ENCODE results near the gene LRRC59. TPM values are rescaled to one million over a fixed set of nuclear protein-coding genes. Genes with fewer than 3 reads are reported as not detected.

The LRRC59 gene
- total RNA-seq, 1 experiment from 2014 or later, result 177 TPM

DNA sequence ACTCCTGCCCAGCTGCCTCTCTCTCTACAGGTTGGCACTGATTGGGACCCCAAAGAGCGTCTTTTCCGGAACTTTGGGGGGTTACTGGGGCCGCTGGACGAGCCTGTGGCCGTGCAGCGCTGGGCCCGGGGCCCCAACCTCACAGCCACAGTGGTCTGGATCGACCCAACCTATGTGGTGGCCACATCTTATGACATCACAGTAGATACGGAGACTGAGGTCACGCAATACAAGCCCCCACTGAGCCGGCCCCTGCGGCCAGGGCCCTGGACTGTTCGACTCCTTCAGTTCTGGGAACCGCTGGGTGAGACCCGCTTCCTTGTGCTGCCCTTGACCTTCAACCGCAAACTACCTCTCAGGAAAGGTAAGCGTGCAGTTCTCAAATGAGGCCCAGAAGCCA, 39.1 kb downstream of the LRRC59 start:
- intact Hi-C loops (cut with micrococcal nuclease; ENCODE audit: unreplicated experiment), result no loop called here
- Histone ChIP-seq H3K27me3 (replicated peaks; ENCODE audit: insufficient read depth, low read depth, low read length, poor library complexity) (no peaks in the 10 kb centered on the region), H3K36me3 (ENCODE audit: insufficient read depth, low read length, poor library complexity, severe bottlenecking) (peaks cover 39% of the 10 kb centered on the region), H3K4me1 (ENCODE audit: insufficient read depth, low read length, poor library complexity, severe bottlenecking) (no peaks in the 10 kb centered on the region), H3K9me3 (ENCODE audit: low read depth, low read length, poor library complexity, severe bottlenecking) (no peaks in the 10 kb centered on the region), H3K27ac (ENCODE audit: low read depth, low read length, poor library complexity, severe bottlenecking) (no peak overlapping the region), H3K4me3 (ENCODE audit: low read depth, low read length, poor library complexity, severe bottlenecking) (no peak overlapping the region)
- no peak for TF ChIP-seq EZH2 (IDR thresholded peaks at IDR 0.05; ENCODE audit: borderline replicate concordance, low read depth, low read length, poor library complexity, severe bottlenecking)
- TF ChIP-seq, protein P1, sequence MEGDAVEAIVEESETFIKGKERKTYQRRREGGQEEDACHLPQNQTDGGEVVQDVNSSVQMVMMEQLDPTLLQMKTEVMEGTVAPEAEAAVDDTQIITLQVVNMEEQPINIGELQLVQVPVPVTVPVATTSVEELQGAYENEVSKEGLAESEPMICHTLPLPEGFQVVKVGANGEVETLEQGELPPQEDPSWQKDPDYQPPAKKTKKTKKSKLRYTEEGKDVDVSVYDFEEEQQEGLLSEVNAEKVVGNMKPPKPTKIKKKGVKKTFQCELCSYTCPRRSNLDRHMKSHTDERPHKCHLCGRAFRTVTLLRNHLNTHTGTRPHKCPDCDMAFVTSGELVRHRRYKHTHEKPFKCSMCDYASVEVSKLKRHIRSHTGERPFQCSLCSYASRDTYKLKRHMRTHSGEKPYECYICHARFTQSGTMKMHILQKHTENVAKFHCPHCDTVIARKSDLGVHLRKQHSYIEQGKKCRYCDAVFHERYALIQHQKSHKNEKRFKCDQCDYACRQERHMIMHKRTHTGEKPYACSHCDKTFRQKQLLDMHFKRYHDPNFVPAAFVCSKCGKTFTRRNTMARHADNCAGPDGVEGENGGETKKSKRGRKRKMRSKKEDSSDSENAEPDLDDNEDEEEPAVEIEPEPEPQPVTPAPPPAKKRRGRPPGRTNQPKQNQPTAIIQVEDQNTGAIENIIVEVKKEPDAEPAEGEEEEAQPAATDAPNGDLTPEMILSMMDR (conservative IDR thresholded peaks at IDR 0.05; ENCODE audit: low read depth, low read length), result no peak
- CTCF ChIA-PET, result no interaction called here
- no peak for DNase-seq (ENCODE audit: low spot score)
- BruUV-seq (replicated peaks), result no TSS peak
- POLR2A ChIA-PET (ENCODE audit: low non-redundant PET), result no interaction called here

DNA sequence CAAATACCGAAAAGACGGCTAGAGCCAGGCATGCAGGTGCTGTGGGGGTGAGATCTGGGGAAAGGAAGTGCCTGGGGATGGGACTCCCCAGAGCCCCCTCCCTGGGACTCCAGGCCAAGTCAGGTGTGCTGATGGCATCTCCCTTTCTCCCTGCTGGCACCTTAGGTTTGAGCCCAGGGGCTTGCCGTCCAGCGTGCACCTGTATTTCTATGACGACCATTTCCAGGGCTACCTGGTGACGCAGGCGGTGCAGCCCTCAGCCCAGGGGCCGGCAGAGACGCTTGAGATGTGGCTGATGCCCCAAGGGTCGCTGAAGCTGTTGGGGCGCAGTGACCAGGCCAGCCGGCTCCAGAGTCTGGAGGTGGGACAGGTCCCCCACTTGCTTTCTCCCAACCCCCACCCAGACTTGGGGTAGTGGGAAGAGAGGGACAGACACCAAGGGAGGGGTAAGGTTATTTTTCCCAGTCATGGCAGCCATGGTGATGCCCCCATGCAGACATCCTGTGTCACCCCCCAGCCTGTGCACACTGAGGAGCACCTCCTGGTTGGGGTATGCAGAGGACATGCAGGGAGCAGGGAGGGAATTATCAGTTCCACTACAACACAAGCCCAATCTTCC, 40.3 kb downstream of the LRRC59 start:
- POLR2A ChIA-PET (ENCODE audit: low non-redundant PET), result no interaction called here
- TF ChIP-seq, protein P1 (conservative IDR thresholded peaks at IDR 0.05; ENCODE audit: low read depth, low read length), result no peak
- TF ChIP-seq EZH2 (IDR thresholded peaks at IDR 0.05; ENCODE audit: borderline replicate concordance, low read depth, low read length, poor library complexity, severe bottlenecking), result no peak

DNA sequence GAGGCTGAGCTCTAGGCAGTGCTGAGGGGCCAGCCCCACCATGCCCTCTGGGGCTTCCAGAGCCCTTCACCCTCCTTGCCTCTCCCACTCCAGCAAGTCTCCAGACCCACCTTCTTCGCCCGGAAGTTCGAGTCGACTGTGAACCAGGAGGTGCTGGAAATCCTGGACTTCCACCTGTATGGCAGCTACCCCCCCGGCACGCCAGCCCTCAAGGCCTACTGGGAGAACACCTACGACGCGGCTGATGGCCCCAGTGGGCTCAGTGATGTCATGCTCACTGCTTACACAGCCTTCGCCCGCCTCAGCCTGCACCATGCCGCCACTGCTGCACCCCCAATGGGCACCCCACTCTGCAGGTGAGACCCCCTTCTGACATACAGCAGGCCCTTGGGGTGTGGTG, 40.9 kb downstream of the LRRC59 start:
- no peaks in the 10 kb centered on the region for H3K4me1 ChIP-seq (ENCODE audit: insufficient read depth, low read length, poor library complexity, severe bottlenecking)
- ChIA-PET CTCF (no interaction called here), POLR2A (ENCODE audit: low non-redundant PET) (no interaction called here)
- no peaks in the 10 kb centered on the region for H3K27me3 ChIP-seq (replicated peaks; ENCODE audit: insufficient read depth, low read depth, low read length, poor library complexity)
- BruUV-seq (replicated peaks), result no TSS peak
- no peak overlapping the region for H3K4me3 ChIP-seq (ENCODE audit: low read depth, low read length, poor library complexity, severe bottlenecking)
- DNase-seq (ENCODE audit: low spot score), result no peak
- H3K27ac ChIP-seq (ENCODE audit: low read depth, low read length, poor library complexity, severe bottlenecking), result no peak overlapping the region
- intact Hi-C loops (cut with micrococcal nuclease; ENCODE audit: unreplicated experiment), result no loop called here
- H3K36me3 ChIP-seq (ENCODE audit: insufficient read depth, low read length, poor library complexity, severe bottlenecking), result peaks cover 39% of the 10 kb centered on the region
- H3K9me3 ChIP-seq (ENCODE audit: low read depth, low read length, poor library complexity, severe bottlenecking), result no peaks in the 10 kb centered on the region
- TF ChIP-seq, protein P1 (conservative IDR thresholded peaks at IDR 0.05; ENCODE audit: low read depth, low read length), result no peak
- TF ChIP-seq EZH2 (IDR thresholded peaks at IDR 0.05; ENCODE audit: borderline replicate concordance, low read depth, low read length, poor library complexity, severe bottlenecking), result no peak

More for the DNA sequence above, 40.3 kb downstream of the LRRC59 start:
- H3K27me3 ChIP-seq (replicated peaks; ENCODE audit: insufficient read depth, low read depth, low read length, poor library complexity), result no peaks in the 10 kb centered on the region
- no peak overlapping the region for H3K4me3 ChIP-seq (ENCODE audit: low read depth, low read length, poor library complexity, severe bottlenecking)
- H3K36me3 ChIP-seq (ENCODE audit: insufficient read depth, low read length, poor library complexity, severe bottlenecking), result peaks cover 39% of the 10 kb centered on the region
- H3K9me3 ChIP-seq (ENCODE audit: low read depth, low read length, poor library complexity, severe bottlenecking), result no peaks in the 10 kb centered on the region
- no peaks in the 10 kb centered on the region for H3K4me1 ChIP-seq (ENCODE audit: insufficient read depth, low read length, poor library complexity, severe bottlenecking)
- DNase-seq (ENCODE audit: low spot score), result no peak
- H3K27ac ChIP-seq (ENCODE audit: low read depth, low read length, poor library complexity, severe bottlenecking), result no peak overlapping the region
- CTCF ChIA-PET, result no interaction called here
- BruUV-seq (replicated peaks), result no TSS peak
- intact Hi-C loops (cut with micrococcal nuclease; ENCODE audit: unreplicated experiment), result no loop called here

Measured in A673 (cell line).